ENCODE data around the gene ITGB3. TPM values are rescaled to one million over a fixed set of nuclear protein-coding genes. Genes with fewer than 3 reads are reported as not detected.

The ITGB3 gene
- total and polyA plus RNA-seq, 9 of the 15 experiments (the other 6 are each of a cell fraction or from before 2014, with no cell fraction given): 0.08 to 2.6 (median 0.62) TPM; not detected in 1

GRCh38 chr17:47311420-47311819, 57.8 kb downstream of the ITGB3 start (continued):
- TF ChIP-seq AFF1 (IDR thresholded peaks at IDR 0.05; ENCODE audit: low read depth in 1 of 2, partially characterized antibody in 2 of 2): no peak
- TF ChIP-seq SRSF3 (IDR thresholded peaks at IDR 0.05; ENCODE audit: insufficient read depth, low read length): no peak
- no peak for TF ChIP-seq SAFB2 (IDR thresholded peaks at IDR 0.05; ENCODE audit: borderline replicate concordance, low read depth, low read length, severe bottlenecking)
- TF ChIP-seq POLR2A (conservative IDR thresholded peaks at IDR 0.05): no peak
- TF ChIP-seq THRB (CRISPR knock-in tag; conservative IDR thresholded peaks at IDR 0.05): no peak
- no peak for TF ChIP-seq SNAPC5 (CRISPR knock-in tag; IDR thresholded peaks at IDR 0.05)
